Hippocampal formation (tissue), 2 donors: ENCODE measurements around the gene TRIM28.
"Not testable (repeated sequence)": the region's sequence is repeated elsewhere in the genome, so short reads cannot be mapped to it uniquely, and the experiment has no call there.

Source experiments
- DNase-seq, 2 donors: peaks; one replicate each; lab custom pipeline; 2025; lab: John Stamatoyannopoulos, UW

TRIM28 gene

DNA sequence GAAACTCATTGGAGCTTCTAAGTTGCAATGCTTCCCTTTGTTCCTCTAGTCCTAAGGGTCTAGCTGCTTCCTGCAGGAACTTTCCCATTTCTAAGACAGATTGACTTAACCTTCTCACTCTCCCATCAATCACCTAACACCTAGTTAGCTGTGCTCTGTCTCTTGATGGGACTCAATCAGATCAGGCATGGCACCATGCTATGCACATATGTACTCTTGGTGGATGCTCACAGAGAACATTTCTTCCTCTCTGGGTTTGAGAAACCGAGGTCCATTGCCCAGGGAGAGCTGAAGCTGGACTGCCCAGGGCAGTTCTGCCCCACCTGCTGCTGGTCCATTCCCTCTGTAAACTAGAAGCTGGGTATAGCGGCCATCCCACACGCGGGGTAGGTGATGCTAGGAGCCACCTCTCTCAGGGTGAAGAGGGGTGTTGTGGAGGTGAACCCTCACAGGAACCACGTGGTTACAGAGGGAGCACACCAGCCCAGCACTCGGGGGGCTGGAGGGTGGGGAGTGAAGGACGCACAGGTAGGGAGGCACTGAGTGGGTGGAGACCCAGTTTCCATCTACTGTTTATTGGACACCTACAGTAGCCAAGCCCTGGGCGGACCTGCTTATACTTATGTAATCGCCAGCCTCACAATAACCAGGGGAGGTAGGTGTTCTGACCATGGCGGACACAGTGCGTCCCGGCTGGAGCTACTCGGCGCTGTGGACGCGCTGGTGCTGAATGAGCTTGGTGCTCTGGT, 17.7 kb downstream of the TRIM28 start:
- DNase-seq: no peak

DNA sequence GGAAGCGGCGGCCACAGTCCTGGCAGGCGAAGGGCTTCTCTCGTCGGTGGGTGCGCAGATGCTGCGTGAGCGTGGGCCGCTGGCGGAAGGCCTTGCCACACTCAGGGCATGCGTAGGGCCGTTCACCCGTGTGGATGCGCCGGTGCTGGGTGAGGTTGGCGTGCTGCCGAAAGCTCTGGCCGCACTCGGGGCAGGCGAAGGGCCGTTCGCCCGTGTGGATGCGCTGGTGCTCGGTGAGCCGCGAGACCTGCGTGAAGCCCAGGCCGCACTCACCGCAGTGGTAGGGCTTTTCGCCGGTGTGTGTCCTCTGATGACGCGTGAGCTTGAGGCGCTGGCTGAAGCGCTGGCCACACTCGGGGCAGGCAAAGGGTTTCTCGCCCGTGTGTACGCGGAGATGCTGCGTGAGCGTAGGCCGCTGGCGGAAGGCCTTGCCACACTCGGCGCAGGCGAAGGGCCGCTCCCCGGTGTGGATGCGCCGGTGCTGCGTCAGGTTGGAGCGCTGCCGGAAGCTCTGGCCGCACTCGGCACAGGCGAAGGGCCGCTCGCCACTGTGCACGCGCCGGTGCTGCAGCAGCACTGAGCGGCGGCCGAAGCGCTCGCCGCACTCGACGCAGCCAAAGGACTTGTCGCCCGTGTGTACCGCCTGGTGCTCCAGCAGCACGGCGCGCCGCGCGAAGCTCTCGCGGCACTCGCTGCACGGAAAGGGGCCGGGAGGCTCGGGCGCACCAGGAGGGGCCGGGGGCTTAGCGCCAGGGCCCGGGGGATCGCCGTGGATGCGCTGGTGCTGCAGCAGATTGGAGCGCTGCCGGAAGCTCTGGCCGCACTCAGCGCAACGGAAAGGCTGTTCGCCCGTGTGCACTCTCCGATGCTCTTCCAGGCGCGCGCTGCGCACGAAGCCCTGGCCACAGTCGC, 18.5 kb downstream of the TRIM28 start:
- DNase-seq: no peak

DNA sequence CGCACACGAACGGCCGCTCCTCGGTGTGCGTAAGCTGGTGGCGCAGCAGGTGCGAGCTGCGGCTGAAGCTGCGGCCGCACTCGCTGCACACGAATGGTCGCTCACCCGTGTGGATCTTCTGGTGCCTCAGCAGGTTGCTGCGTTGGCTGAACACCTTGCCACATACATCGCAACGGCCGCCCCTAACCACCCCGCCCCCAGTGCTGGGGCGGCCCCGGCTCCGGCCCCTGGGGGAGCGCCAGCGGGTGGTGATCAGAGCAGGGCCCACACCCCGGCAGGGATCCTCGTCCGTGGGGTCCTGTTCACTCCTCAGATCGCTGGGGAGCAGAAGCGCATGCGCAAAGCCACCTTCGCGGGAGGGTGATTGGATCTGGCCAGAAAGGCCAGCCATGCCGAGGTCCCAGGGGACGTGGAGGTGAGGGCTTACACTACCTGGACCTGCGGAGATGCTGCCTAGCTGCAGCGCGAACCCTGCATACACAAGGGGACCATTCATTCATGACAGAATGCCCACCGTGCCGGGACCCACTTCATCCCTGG, 19.2 kb downstream of the TRIM28 start:
- no peak for DNase-seq

DNA sequence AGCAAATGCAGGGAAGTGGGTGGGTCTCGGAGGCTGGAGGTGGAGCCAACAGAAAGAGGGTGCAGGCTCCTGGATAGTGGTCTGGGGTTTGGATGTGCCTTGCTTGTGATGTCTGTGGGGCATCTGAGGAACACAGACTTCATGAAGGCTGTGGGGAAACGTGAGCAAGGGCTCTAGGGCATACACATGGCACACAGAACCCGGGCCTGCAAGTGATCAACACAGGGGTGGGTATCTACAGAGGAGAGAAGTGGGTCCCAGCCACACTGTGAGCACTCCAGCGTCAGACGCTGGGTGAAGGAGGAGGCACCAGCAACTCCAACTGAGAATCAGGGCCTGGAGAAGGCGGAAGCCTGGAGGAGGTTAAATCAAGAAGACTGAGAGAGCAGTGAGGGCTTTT, 20.0 kb downstream of the TRIM28 start:
- DNase-seq: no peak

DNA sequence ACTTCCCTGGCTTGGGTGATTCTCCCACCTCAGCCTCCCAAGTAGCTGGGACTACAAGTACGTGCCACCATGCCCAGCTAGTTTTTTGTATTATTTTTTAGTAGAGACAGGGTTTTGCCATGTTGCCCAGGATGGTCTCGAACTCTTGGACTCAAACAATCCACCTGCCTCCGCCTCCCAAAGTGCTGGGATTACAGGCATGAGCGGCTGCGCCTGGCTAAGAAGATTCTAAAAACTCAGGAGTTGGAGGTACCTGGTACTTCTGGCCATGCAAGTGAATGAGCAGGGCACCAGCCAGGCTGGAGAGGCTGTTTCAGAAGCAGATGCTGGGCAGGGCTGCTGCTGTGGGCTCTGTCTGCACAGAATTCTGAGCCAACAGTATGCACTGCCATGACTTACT, 23.1 kb downstream of the TRIM28 start:
- DNase-seq: no peak

DNA sequence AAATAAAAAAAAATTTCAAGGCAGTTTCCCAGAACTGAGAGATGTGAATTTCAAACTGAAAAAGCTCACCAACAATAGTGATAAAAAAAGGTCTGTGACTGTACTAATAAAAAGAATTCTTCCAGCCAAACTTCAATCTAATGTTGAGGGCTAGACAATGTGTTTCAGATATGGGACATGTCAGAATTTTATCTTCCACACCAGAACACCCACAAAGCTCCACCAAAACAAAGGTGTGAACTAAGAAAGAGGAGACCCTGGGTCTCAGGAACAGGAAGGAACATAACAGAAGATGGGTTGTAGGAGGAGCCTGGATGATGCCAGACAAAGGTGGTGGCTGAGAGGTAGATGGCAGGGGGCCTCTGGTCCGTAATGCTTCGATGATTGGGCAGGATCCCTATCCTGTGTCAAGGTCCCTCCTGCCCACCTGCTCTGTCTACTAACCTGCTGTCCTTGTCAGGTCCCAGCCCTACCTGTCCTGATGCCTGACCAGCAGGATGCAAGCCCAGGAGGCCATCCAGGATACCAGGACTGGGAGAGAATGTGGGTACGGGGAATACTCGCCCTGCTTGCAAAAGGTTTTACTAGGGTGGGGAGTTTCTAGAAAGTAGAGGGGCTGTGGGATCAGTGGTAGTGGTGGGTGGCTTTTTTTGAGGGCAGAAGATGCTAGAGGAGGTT, 24.7 kb downstream of the TRIM28 start:
- no peak for DNase-seq

DNA sequence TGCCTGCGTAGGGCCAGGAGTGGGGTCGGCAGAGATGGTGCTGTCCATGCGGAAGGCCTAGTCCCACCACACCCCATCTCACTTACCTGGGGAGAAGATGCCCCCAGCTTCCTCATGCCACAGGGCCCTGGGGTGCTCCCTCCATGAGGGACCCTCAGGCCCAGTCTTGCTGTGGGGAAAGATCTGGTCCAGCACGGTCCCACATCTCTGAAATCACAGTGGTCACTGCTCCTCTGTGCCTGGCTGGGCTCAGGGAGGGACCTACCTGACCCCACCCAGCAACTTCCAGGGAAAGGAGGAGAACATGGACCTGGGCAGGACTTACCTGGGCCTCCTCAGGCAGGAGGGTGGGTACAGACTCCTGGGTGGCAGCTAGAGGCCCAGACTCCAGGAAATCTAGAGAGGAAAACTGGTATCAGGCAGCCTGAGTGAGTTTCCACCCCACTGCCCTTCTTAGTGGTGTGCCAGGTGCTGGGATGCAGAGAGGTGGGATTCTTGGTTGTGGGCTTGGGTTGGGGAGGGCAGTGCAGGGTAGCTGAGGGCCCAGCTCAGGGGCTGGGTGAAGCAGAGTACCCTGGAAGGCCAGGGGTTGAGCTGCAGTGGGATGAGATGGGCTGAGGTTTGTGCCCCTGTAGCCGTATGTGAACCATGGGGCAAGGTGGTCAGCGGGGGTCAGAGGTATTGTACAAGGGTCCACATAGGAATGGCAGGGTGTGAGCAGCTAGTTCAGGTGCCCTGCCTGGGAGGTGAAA, 25.5 kb downstream of the TRIM28 start:
- no peak for DNase-seq

DNA sequence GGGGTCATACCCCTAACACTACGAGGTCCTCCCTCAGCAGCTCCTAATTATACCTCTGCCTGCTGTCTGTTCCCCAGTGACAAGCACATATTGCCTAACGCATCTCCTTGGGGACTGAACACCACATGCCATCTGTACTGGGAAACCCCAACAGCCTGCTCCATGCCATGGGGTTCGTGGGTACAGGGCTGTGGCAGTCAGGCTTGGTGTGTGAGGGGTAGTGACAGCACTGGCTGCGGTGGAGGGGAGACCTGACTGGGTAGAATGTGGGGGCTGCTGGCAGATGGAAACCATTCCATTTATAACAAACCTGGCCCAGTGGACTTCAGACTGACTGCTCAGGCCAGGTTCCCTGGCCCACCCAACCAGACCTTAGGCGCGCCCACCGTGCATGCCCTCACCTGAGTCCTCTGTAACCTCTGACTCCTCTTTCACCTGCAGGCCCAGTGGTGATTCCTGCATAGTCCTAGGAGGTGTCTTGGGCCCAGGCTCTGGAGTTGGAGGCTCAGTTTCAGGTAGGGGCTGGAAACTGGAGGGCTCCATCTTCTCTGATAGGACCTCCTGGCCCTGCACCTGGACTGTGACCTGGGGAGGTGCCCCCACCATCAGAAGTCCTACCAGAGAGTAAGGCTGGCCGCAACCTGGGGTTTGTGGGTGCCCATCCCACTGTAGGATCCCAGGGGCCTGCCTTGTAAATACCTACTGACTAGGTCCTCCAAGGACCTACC, 26.2 kb downstream of the TRIM28 start:
- no peak for DNase-seq

DNA sequence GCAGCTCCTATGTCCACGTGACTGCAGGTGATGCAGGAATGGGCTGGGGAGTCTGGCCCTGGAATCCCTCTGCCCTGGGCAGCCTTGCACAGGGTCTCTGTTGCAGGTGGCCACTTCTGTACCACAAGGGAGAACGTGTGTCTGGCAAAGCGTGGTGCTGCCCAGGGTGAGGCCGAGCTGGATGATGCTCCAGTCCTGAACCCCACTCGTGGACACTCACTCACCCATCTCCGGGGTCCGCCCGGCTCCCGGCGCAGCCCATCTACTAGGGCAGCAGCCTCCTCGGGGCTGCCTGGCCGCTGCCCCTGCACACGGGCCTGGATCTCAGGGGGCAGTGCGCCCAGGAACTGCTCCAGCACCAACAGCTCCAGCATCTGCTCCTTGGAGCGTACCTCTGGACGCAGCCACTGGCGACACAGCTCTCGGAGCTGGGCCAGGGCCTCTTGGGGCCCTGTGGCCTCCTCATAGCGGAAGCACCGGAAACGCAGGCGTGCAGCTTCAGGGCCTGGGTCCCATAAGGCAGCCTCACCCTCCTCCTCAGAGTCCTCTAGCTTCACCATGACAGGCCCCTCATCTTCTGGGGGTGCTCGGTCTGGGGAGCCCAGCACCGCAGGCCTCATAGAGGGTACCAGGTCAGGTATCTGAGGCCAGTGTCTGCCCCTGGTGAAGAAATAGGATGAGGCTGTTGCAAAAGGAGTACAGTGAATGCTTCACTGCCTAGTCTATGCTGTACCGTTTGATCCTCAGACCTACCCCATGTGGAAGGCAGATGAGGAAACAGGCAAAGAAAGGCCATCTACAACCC, 27.1 kb downstream of the TRIM28 start:
- no peak for DNase-seq

DNA sequence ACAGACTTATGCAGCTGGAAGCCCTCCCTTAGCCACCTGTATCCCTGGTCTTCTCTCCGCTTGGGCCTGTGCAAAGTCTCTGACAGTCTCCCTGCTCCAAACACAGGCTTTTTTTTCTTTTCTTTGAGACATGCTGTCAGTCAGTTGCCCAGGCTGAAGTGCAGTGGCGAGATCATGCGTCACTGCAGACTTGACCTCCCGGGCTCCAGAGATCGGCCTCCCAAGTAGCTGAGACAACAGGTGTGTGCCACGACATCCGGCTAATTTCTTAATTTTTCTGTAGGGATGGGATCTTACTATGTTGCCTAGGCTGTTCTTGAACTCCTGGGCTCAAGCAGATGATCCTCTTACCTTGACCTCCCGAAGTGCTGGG, 27.7 kb downstream of the TRIM28 start:
- no peak for DNase-seq

DNA sequence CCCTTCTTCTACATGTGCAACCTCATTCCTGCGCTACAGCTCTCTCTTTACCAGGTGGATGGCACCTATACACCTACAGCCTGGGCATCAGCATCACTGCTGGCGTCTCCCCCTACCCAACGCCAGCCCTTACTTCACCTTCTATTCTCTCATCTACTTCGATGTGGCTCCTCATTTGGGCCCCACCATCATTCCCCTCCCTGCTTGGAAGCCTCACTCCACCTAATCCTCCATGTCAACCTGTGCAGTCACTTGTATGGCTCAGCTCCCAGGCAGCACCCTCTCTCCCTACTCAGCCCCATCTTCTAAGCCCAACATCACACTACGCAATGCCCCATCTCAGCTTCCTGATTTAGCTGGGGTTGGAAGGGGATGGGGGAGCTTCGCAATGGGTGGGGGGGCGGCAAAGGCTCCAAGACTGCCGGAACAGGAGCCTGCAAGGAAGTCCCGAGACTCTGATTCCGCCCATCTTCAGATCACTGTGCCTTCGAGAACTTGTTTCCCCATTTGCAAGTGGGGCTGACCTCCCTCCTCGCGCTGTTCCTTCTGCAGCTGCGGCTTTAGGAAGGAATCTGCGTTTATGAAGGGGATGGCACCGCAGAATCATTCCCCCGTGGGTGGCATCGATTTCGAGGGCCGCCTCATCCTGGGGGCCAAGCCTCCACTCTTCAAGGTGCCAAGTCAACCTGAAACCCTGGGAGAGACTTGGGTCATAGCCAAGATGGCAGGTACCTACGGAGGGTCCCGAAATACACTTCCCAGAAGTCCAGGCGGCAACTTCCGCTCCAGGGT, 28.4 kb downstream of the TRIM28 start:
- no peak for DNase-seq

DNA sequence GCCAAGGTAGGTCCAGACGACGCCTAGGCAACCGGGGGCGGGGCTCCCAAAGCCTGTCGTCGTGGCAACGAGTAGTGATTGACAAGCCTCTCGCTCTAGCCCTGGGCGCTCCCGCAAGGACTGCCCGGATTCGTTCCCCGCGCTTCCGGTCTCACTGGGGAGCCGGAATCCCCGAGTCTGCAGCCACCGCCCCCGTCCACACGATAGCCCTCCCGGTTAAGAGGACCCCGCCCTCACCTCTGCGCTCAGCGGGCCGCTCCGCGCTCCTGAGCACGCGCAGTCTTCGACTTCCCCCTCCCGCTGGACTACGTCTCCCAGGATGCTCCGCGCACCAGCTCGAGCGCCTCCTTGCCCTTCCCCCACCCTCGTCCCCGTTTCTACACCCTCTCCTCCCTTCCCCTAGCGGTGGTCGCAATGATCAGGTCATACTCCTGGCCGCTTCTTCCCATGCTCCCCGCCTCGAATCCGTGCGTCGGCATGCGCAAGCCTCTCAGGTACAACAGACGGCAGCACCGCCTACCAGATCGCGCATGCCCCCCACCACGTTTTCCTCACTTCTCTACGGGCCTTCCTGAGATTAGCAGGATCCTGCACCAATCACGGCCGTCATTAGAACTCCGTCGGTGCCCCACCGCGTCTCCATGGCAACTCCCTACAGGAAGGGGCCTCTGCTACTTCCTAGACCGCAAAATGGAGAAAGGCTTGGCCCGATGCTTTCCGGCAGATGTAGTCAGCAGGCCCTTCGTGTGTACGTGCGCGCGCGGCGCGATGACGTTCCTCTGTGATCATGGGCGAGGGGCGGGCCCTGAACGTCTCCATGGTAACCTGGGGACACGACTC, 29.2 kb downstream of the TRIM28 start, which contains the start of gene MZF1:
MZF1 (minus strand) TSS at position 518 of the 840 bp plus-strand sequence. CDS start 1,946 bp downstream, outside the sequence.
- DNase-seq: no peak

DNA sequence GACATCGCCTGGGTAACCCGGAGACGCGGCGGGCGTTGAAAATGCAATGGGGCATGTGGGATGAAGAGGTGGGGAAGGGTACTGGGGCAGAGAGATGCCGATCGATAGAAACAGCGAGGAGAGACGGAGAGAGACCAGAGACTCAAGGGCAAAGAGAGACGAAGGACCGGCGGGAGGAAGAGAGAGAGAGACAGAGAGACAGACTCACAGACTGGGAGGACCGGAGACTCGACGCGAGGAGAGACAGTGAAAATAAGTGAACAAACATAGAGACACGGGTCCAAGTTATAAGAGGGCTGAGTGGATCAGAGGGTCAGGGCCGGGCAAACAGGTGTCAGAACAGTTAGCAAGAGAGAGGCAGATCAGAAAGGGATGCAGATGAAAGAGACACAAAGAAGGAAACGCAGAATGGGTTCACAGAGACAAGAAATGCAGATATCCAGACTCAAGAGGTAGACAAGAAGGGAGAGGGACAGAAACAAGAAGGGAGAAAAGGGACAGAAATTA, 29.8 kb downstream of the TRIM28 start:
- DNase-seq: no peak

DNA sequence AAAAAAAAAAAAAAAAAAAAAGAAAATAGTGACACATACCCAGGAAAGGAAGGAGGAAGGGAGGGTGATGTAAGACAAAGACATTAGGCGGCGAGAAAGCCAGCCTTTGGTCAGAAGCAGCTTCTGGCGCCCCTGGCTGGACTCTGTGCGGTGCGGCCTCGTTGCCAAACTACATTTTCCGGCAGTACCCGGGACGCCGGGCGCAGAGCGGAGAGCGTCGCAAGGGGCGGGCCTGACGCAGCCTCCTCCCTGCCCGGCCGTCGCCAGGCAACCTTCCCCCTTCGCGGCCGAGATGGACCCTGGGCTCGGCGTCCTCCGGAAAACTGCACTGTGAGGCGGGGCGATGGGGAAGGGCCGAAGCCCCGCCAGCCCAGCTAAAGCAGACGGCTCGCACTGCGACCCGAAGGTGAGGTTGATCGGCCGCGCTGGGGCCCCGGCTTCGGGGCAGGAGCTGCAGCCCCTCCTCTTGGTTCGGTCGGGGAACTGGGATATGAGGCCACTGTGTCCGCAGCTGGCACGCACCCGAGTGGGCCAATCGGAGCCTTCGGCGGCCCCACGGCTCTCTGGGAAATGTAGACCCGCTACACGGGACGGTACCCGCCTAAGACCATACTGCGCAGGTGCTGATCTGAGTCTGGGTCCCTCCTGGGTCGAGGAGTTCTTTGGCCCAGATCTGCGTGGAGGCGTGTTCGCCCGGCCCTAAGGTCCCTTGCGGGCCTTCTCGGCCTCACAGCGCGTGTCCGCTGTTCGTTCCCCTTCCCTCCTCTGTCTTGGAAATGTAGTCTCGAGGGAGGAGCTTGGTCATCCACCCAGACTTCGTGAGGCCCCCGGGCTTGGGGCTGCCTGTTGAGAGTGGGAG, 31.5 kb downstream of the TRIM28 start:
- no peak for DNase-seq

DNA sequence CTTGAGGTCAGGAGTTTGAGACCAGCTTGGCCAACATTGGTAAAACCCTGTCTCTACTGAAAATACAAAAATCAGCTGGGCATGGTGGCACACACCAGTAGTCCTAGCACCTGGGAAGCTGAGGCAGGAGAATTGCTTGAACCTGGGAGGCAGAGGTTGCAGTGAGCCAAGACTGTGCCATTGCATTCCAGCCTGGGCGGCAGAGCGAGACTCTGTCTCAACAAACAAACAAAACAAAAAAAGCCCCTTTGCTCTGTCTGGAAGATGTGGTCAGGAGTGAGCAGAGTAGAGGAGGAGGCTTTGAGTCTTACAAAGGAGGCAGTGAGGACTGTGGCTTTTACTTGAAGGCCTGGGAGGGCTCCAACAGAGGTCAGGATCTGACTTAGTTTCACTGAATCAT, 33.7 kb downstream of the TRIM28 start:
- DNase-seq: not testable (repeated sequence)

DNA sequence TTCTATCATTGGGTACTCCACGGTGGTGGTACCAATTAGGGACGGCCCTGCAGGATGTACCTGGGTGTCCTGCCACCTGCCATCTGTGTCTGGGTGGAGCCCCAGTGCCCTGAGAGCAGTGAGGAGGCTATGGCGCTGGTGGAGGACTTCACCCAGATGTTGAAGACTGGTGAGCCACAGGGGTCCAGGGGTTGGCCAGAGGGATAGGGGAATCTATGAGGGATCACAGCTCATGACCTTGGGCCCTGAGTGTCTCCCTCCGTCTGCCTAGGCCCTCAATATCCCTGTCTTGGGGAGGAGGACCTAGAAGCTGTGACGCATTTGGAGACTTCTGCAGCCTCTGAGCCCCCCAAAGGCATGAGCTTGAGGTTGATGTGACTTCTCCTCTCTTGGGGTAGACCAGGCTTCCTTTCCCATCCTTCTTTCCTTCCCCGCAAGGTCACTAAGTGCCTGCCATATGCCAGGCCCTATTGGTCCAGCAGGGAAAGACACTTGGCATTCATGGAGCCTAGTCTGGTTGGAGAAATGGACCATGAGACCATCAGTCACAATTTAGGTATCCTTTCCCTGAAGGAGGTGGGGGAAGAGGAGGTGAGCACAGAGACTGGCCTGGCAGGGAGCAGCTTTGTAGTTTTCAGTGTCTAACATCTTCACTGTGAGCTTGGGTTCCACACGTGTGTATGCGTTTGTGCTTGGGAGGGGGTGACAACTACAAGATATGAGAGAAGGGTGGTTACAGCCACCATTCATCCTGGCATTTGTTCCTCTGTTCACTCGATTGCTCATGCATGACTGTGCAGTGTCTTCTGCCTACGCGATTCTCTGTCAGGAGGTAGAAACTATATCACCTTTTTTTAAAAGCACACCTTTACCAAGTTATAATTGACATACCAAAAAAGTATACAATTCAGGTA, 34.4 kb downstream of the TRIM28 start:
- DNase-seq: no peak
